ENCODE measurements around the gene GTF2A1. TPM values are rescaled to one million over a fixed set of nuclear protein-coding genes. Genes with fewer than 3 reads are reported as not detected.

Gene GTF2A1
- total RNA-seq, 1 experiment from 2014 or later, result 24.4 TPM

DNA sequence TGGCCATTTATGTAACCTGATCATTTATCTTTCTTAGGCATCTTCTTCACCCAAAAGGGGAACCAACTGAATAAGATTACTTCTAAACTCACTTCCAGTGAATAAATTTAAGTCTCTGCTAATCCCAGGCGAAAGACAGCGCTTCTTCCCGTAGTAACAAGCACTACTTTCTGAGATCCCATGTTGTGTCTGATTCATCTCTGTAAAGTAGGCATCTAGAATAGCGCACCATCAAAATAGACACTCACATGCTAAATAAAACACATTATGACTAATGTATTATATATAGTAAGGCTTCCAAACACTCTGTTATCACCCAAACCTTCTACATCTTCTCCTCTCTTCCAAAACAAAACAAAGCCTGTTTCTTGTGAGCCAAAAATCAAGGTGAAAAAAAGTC is 15.1 kb downstream of the GTF2A1 start:
- CTCF ChIA-PET, result no interaction called here
- Histone ChIP-seq H3K4me1 (ENCODE audit: insufficient read depth, low read length) (peaks cover 3% of the 10 kb centered on the region; the same call in 1 of the 2 replicates), H3K4me3 (ENCODE audit: low read length) (no peak overlapping the region), H3K4me2 (ENCODE audit: low read length) (no peak overlapping the region), H3K79me2 (ENCODE audit: low read length) (peaks cover 23% of the 10 kb centered on the region), H3F3A (ENCODE audit: low read length, unreplicated experiment) (no peaks in the 10 kb centered on the region), H3K9ac (ENCODE audit: low read length) (no peak overlapping the region), H3K27me3 (ENCODE audit: low read length) (no peaks in the 10 kb centered on the region), H3K9me3 (ENCODE audit: low read length) (no peaks in the 10 kb centered on the region), H3K27ac (ENCODE audit: low read length) (peak overlapping the region; percentile 23), H2AFZ (ENCODE audit: low read length) (no peak overlapping the region), H4K20me1 (ENCODE audit: low read length) (0 out of 2 replicates have a peak, but pooled peaks cover 3% of the 10 kb centered on the region), H3K9me2 (replicated peaks; ENCODE audit: low read length) (no peaks in the 10 kb centered on the region), H3K36me3 (ENCODE audit: low read depth, low read length) (peaks cover 29% of the 10 kb centered on the region)
- ATAC-seq, result no peak
- TF ChIP-seq, protein P1, sequence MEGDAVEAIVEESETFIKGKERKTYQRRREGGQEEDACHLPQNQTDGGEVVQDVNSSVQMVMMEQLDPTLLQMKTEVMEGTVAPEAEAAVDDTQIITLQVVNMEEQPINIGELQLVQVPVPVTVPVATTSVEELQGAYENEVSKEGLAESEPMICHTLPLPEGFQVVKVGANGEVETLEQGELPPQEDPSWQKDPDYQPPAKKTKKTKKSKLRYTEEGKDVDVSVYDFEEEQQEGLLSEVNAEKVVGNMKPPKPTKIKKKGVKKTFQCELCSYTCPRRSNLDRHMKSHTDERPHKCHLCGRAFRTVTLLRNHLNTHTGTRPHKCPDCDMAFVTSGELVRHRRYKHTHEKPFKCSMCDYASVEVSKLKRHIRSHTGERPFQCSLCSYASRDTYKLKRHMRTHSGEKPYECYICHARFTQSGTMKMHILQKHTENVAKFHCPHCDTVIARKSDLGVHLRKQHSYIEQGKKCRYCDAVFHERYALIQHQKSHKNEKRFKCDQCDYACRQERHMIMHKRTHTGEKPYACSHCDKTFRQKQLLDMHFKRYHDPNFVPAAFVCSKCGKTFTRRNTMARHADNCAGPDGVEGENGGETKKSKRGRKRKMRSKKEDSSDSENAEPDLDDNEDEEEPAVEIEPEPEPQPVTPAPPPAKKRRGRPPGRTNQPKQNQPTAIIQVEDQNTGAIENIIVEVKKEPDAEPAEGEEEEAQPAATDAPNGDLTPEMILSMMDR (conservative IDR thresholded peaks at IDR 0.05; ENCODE audit: low read depth, low read length), result no peak
- no peak for TF ChIP-seq EZH2 (IDR thresholded peaks at IDR 0.05; ENCODE audit: low read length, unreplicated experiment)
- TF ChIP-seq EZH2phosphoT487 (IDR thresholded peaks at IDR 0.05; ENCODE audit: borderline replicate concordance, low read length), result no peak
- POLR2A ChIA-PET (ENCODE audit: unreplicated experiment), result no interaction called here
- DNase-seq, result no peak
- intact Hi-C loops (cut with micrococcal nuclease), result loop anchor here (5.0 kb wide), 1 partner anchor 263 kb away; the partner anchor contains the start of gene CEP128
- no TSS peak for BruUV-seq (replicated peaks)

GRCh38 chr14:81200054-81200453 is 20.7 kb downstream of the GTF2A1 start:
- H3K36me3 ChIP-seq (ENCODE audit: low read depth, low read length), result peaks cover 35% of the 10 kb centered on the region
- POLR2A ChIA-PET (ENCODE audit: unreplicated experiment), result no interaction called here

GRCh38 chr14:81199084-81199483 is 21.7 kb downstream of the GTF2A1 start:
- Histone ChIP-seq H3K27me3 (ENCODE audit: low read length) (no peaks in the 10 kb centered on the region), H3K4me2 (ENCODE audit: low read length) (no peak overlapping the region), H3K4me3 (ENCODE audit: low read length) (no peak overlapping the region), H3F3A (ENCODE audit: low read length, unreplicated experiment) (no peaks in the 10 kb centered on the region), H3K9ac (ENCODE audit: low read length) (no peak overlapping the region), H3K79me2 (ENCODE audit: low read length) (peaks cover 3% of the 10 kb centered on the region; the same call in 1 of the 2 replicates), H3K4me1 (ENCODE audit: insufficient read depth, low read length) (peaks cover 28% of the 10 kb centered on the region), H3K27ac (ENCODE audit: low read length) (no peak overlapping the region), H3K9me2 (replicated peaks; ENCODE audit: low read length) (no peaks in the 10 kb centered on the region), H2AFZ (ENCODE audit: low read length) (no peak overlapping the region), H4K20me1 (ENCODE audit: low read length) (no peaks in the 10 kb centered on the region), H3K9me3 (ENCODE audit: low read length) (no peaks in the 10 kb centered on the region), H3K36me3 (ENCODE audit: low read depth, low read length) (peaks cover 38% of the 10 kb centered on the region)
- ATAC-seq (no peak), DNase-seq (no peak)
- CTCF ChIA-PET, result no interaction called here
- POLR2A ChIA-PET (ENCODE audit: unreplicated experiment), result no interaction called here
- no TSS peak for BruUV-seq (replicated peaks)
- TF ChIP-seq, protein P1 (conservative IDR thresholded peaks at IDR 0.05; ENCODE audit: low read depth, low read length), result no peak
- TF ChIP-seq EZH2 (IDR thresholded peaks at IDR 0.05; ENCODE audit: low read length, unreplicated experiment) (no peak), EZH2phosphoT487 (IDR thresholded peaks at IDR 0.05; ENCODE audit: borderline replicate concordance, low read length) (no peak)
- intact Hi-C loops (cut with micrococcal nuclease), result no loop called here

More at GRCh38 chr14:81200054-81200453, 20.7 kb downstream of the GTF2A1 start:
- Histone ChIP-seq H3K9me2 (replicated peaks; ENCODE audit: low read length) (no peaks in the 10 kb centered on the region), H3K27ac (ENCODE audit: low read length) (no peak overlapping the region), H3K9me3 (ENCODE audit: low read length) (no peaks in the 10 kb centered on the region), H3K27me3 (ENCODE audit: low read length) (no peaks in the 10 kb centered on the region), H3F3A (ENCODE audit: low read length, unreplicated experiment) (no peaks in the 10 kb centered on the region), H4K20me1 (ENCODE audit: low read length) (no peaks in the 10 kb centered on the region), H3K4me1 (ENCODE audit: insufficient read depth, low read length) (peaks cover 19% of the 10 kb centered on the region; the same call in 1 of the 2 replicates), H3K4me3 (ENCODE audit: low read length) (no peak overlapping the region), H3K79me2 (ENCODE audit: low read length) (peaks cover 3% of the 10 kb centered on the region; the same call in 1 of the 2 replicates), H2AFZ (ENCODE audit: low read length) (no peak overlapping the region), H3K9ac (ENCODE audit: low read length) (no peak overlapping the region), H3K4me2 (ENCODE audit: low read length) (no peak overlapping the region)
- ATAC-seq (peak; percentile 40), DNase-seq (no peak)
- TF ChIP-seq EZH2phosphoT487 (IDR thresholded peaks at IDR 0.05; ENCODE audit: borderline replicate concordance, low read length), result no peak
- TF ChIP-seq, protein P1 (conservative IDR thresholded peaks at IDR 0.05; ENCODE audit: low read depth, low read length), result no peak
- no peak for TF ChIP-seq EZH2 (IDR thresholded peaks at IDR 0.05; ENCODE audit: low read length, unreplicated experiment)
- CTCF ChIA-PET, result no interaction called here
- intact Hi-C loops (cut with micrococcal nuclease), result loop anchor here (5.0 kb wide), 1 partner anchor 133 kb away; no protein-coding TSS in a partner anchor
- no TSS peak for BruUV-seq (replicated peaks)
